ENCODE measurements around the gene PMEPA1.

PMEPA1 gene

DNA sequence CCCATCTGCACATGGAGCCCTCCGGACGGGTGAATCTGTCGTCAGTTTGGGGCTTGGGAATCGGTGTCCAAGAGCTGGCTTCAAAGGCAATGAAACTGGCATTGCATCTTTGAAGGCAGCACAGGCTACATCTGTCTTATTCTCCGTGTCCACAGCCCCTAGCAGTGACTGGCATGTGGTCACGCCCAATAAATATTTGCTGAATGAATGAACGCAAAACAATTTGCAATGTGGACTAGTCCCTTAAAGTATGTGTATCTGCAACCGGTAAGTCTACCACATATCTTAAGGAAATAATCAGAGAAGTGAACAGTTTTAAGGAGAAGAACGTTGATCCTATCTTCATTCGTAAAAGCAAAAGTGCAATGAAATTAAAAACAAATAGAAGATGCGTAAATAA, 8.0 kb upstream of the PMEPA1 start:
- TF ChIP-seq FOXP2 (optimal IDR thresholded peaks at IDR 0.05; ENCODE audit: borderline replicate concordance, extremely low read depth, extremely low read length, insufficient read depth), result no peak
- TF ChIP-seq SIN3A (IDR thresholded peaks at IDR 0.05; ENCODE audit: borderline replicate concordance, insufficient read depth, low read length), result no peak
- no peak for TF ChIP-seq POLR2AphosphoS5 (IDR thresholded peaks at IDR 0.05; ENCODE audit: low read depth, low read length)
- TF ChIP-seq TAF1 (IDR thresholded peaks at IDR 0.05; ENCODE audit: borderline replicate concordance, insufficient read depth, low read length), result no peak
- TF ChIP-seq, protein P1, sequence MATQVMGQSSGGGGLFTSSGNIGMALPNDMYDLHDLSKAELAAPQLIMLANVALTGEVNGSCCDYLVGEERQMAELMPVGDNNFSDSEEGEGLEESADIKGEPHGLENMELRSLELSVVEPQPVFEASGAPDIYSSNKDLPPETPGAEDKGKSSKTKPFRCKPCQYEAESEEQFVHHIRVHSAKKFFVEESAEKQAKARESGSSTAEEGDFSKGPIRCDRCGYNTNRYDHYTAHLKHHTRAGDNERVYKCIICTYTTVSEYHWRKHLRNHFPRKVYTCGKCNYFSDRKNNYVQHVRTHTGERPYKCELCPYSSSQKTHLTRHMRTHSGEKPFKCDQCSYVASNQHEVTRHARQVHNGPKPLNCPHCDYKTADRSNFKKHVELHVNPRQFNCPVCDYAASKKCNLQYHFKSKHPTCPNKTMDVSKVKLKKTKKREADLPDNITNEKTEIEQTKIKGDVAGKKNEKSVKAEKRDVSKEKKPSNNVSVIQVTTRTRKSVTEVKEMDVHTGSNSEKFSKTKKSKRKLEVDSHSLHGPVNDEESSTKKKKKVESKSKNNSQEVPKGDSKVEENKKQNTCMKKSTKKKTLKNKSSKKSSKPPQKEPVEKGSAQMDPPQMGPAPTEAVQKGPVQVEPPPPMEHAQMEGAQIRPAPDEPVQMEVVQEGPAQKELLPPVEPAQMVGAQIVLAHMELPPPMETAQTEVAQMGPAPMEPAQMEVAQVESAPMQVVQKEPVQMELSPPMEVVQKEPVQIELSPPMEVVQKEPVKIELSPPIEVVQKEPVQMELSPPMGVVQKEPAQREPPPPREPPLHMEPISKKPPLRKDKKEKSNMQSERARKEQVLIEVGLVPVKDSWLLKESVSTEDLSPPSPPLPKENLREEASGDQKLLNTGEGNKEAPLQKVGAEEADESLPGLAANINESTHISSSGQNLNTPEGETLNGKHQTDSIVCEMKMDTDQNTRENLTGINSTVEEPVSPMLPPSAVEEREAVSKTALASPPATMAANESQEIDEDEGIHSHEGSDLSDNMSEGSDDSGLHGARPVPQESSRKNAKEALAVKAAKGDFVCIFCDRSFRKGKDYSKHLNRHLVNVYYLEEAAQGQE (IDR thresholded peaks at IDR 0.05; ENCODE audit: insufficient read depth in 1 of 2, low read depth in 2 of 2, low read length in 2 of 2), result no peak

DNA sequence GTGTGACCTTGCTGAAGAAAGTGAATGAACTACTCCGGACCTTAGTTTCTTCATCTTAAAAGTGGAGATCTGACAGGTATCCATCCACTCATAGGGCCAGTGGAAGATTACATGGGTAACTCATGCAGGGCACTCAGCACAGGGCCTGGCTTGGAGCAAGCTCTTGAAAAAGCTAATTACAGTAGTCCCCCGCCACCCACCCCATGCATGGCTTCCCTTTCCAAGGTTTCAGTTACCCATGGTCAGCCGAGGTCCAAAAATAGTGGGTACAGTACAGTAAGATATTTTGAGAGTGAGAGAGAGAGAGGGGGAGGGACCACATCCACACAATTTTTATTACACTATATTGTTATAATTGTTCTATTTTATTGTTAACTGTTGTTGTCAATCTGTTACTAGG, 7.1 kb upstream of the PMEPA1 start:
- TF ChIP-seq FOXP2 (optimal IDR thresholded peaks at IDR 0.05; ENCODE audit: borderline replicate concordance, extremely low read depth, extremely low read length, insufficient read depth) (no peak), SIN3A (IDR thresholded peaks at IDR 0.05; ENCODE audit: borderline replicate concordance, insufficient read depth, low read length) (no peak), TAF1 (IDR thresholded peaks at IDR 0.05; ENCODE audit: borderline replicate concordance, insufficient read depth, low read length) (no peak), POLR2AphosphoS5 (IDR thresholded peaks at IDR 0.05; ENCODE audit: low read depth, low read length) (no peak)
- TF ChIP-seq, protein P1 (IDR thresholded peaks at IDR 0.05; ENCODE audit: insufficient read depth in 1 of 2, low read depth in 2 of 2, low read length in 2 of 2), result no peak

DNA sequence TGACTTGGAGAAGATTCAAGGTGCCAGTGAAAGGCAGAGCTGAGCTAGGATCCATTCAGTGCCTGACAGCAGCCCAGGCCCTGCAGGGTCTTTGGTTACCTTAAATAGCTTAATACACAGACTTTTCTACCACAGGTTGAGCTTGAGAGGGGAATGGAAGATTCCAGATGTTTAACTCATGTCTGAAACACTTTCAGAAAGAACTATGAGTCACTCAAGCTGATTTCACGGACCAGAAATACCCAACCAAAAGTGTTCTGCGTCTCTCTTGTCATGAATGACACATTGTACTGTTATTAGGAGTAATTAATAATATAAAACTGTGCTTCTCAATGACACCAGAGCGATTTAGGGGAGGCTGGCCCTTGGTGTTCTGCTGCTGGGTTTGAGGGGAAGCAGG, 6.4 kb upstream of the PMEPA1 start:
- no peak for TF ChIP-seq FOXP2 (optimal IDR thresholded peaks at IDR 0.05; ENCODE audit: borderline replicate concordance, extremely low read depth, extremely low read length, insufficient read depth)
- TF ChIP-seq POLR2AphosphoS5 (IDR thresholded peaks at IDR 0.05; ENCODE audit: low read depth, low read length), result no peak
- TF ChIP-seq, protein P1 (IDR thresholded peaks at IDR 0.05; ENCODE audit: insufficient read depth in 1 of 2, low read depth in 2 of 2, low read length in 2 of 2), result no peak
- no peak for TF ChIP-seq TAF1 (IDR thresholded peaks at IDR 0.05; ENCODE audit: borderline replicate concordance, insufficient read depth, low read length)
- no peak for TF ChIP-seq SIN3A (IDR thresholded peaks at IDR 0.05; ENCODE audit: borderline replicate concordance, insufficient read depth, low read length)

DNA sequence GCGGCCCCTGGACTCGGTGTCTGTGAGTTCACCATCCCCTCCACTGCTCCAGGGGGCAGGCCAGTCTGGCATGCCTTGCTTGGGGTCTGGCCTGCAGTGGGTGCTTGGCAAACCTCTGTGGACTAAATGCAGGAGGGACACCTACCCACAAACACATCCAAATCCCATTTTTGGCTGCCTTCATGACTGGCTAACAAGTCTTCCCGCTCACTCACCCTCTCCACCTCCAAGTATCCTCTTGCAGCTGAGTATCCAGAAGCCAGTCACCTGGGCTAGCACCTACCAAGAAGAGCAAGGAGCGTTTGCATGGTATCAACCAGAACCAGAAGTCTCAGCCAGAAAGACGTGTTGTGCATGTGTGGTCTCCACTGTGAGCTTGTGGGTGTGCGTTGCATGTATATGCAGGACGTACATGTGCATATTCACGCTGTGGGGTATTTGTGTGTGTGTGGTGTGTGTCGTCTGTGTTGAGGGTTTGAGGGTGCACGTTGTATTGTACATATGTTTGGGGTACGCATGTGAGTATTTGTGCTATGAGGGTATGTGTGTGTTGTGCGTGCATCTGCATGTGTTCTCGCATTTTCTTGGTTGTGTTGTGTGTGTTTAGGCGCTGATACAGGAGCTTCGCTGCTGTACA, 5.6 kb upstream of the PMEPA1 start:
- TF ChIP-seq FOXP2 (optimal IDR thresholded peaks at IDR 0.05; ENCODE audit: borderline replicate concordance, extremely low read depth, extremely low read length, insufficient read depth) (no peak), TAF1 (IDR thresholded peaks at IDR 0.05; ENCODE audit: borderline replicate concordance, insufficient read depth, low read length) (no peak), SIN3A (IDR thresholded peaks at IDR 0.05; ENCODE audit: borderline replicate concordance, insufficient read depth, low read length) (no peak), POLR2AphosphoS5 (IDR thresholded peaks at IDR 0.05; ENCODE audit: low read depth, low read length) (no peak)
- TF ChIP-seq, protein P1 (IDR thresholded peaks at IDR 0.05; ENCODE audit: insufficient read depth in 1 of 2, low read depth in 2 of 2, low read length in 2 of 2), result no peak

All from PFSK-1 (cell line).